GM12878 (cell line): ENCODE measurements around the gene INTS7. TPM values are rescaled to one million over a fixed set of nuclear protein-coding genes. Genes with fewer than 3 reads are reported as not detected.

ENCODE experiments used
- ATF3 ChIP-seq: IDR thresholded peaks from 2 replicates; pipeline ENCODE4 v1.6.1; 2011; ENCODE audit warnings: low read depth, mild to moderate bottlenecking, low read length, moderate library complexity, borderline replicate concordance; ENCODE audit errors: extremely low read depth
- BCL11A ChIP-seq: IDR thresholded peaks from 2 replicates; pipeline ENCODE4 v1.6.1; 2011; ENCODE audit warnings: low read depth, low read length
- BCL3 ChIP-seq: IDR thresholded peaks from 2 replicates; pipeline ENCODE4 v1.6.1; 2011; ENCODE audit warnings: borderline replicate concordance, low read depth, mild to moderate bottlenecking, moderate library complexity, low read length; ENCODE audit not compliant: insufficient read depth, poor library complexity, severe bottlenecking
- EED ChIP-seq: sonication (generic); IDR thresholded peaks from 2 replicates; pipeline ENCODE4 v1.6.1; 2016; ENCODE audit warnings: antibody characterized with exemption, low read depth
- ELK1 ChIP-seq: IDR thresholded peaks from 2 replicates; pipeline ENCODE4 v1.6.1; 2012; ENCODE audit warnings: low read depth, low read length, improper control_type of control experiment
- EP300 ChIP-seq, 2 experiments: fragments of 150-350 bp in 1 of 2; IDR thresholded peaks; 2 replicates each; pipeline ENCODE4 v1.6.1; 2011 to 2012; ENCODE audit warnings: low read depth in 2 of 2, low read length in 2 of 2, borderline replicate concordance in 1 of 2, improper control_type of control experiment in 1 of 2, inconsistent platforms in 1 of 2; ENCODE audit not compliant: control insufficient read depth in 1 of 2
- GABPA ChIP-seq: IDR thresholded peaks from 2 replicates; pipeline ENCODE4 v1.6.1; 2014; ENCODE audit warnings: antibody characterized with exemption, low read depth, mild to moderate bottlenecking, inconsistent platforms
- IKZF2 ChIP-seq, 2 experiments: fragments of 450-650 bp; IDR thresholded peaks; 2 replicates each; pipeline ENCODE4 v1.6.1; 2017; ENCODE audit warnings: mild to moderate bottlenecking in 2 of 2, moderate library complexity in 2 of 2
- IRF3 ChIP-seq: fragments of 450-650 bp; IDR thresholded peaks from 2 replicates; pipeline ENCODE4 v1.6.1; 2014; ENCODE audit warnings: mild to moderate bottlenecking
- IRF4 ChIP-seq: IDR thresholded peaks from 2 replicates; pipeline ENCODE4 v1.6.1; 2011; ENCODE audit warnings: low read depth, low read length
- IRF5 ChIP-seq: fragments of 450-650 bp; IDR thresholded peaks from 2 replicates; pipeline ENCODE4 v1.6.1; 2017; ENCODE audit warnings: borderline replicate concordance
- KDM1A ChIP-seq: fragments of 200-600 bp; sonication (generic); IDR thresholded peaks from 2 replicates; pipeline ENCODE4 v1.6.1; 2016; ENCODE audit warnings: borderline replicate concordance
- MEF2B ChIP-seq: fragments of 450-650 bp; IDR thresholded peaks from 2 replicates; pipeline ENCODE4 v1.6.1; 2018; ENCODE audit warnings: mild to moderate bottlenecking, moderate library complexity; ENCODE audit not compliant: partially characterized antibody, poor library complexity, severe bottlenecking
- PAX5 ChIP-seq: IDR thresholded peaks from 2 replicates; pipeline ENCODE4 v1.6.1; 2011; ENCODE audit warnings: low read depth, low read length, borderline replicate concordance
- PML ChIP-seq: IDR thresholded peaks from 2 replicates; pipeline ENCODE4 v1.6.1; 2012; ENCODE audit warnings: low read length, inconsistent platforms
- RAD21 ChIP-seq: IDR thresholded peaks from 2 replicates; pipeline ENCODE4 v1.6.1; 2011; ENCODE audit warnings: mild to moderate bottlenecking, low read depth, low read length, moderate library complexity; ENCODE audit not compliant: insufficient read depth
- SPI1 ChIP-seq: IDR thresholded peaks from 2 replicates; pipeline ENCODE4 v1.6.1; 2011; ENCODE audit warnings: low read depth, mild to moderate bottlenecking, low read length, moderate library complexity, borderline replicate concordance; ENCODE audit not compliant: insufficient read depth
- SREBF2 ChIP-seq: IDR thresholded peaks from 2 replicates; pipeline ENCODE4 v1.6.1; 2012; ENCODE audit warnings: mild to moderate bottlenecking, low read length
- STAT1 ChIP-seq: fragments of 450-650 bp; conservative IDR thresholded peaks from 2 replicates; pipeline ENCODE4 v1.6.1; 2014; ENCODE audit warnings: antibody characterized with exemption, mild to moderate bottlenecking
- TBL1XR1 ChIP-seq: IDR thresholded peaks from 2 replicates; pipeline ENCODE4 v1.6.1; 2012; ENCODE audit warnings: low read depth, low read length, improper control_type of control experiment
- YBX1 ChIP-seq: fragments of 450-650 bp; IDR thresholded peaks from 2 replicates; pipeline ENCODE4 v1.6.1; 2016; ENCODE audit warnings: antibody characterized with exemption
- YY1 ChIP-seq: IDR thresholded peaks from 2 replicates; pipeline ENCODE4 v1.6.1; 2011; ENCODE audit warnings: low read depth, mild to moderate bottlenecking, low read length
- polyA plus RNA-seq, 11 experiments: library from polyadenylated mRNA; depleted of rRNA in 4 of 11; unstranded in 6 of 11; stranded (reverse) in 5 of 11; fragments of >200 nt; fragmentation: Nextera tagmentation in 4 of 11; fragmentation: Illumina TruSeq in 1 of 11; extraction: Ambion mirVana in 4 of 11; extraction: Trizol in 1 of 11; gene quantifications; 1 replicate in 1 of 11; 2 replicates in 10 of 11; pipeline versions ENCODE4 v1.2.1 to v1.2.3, GENCODE V29; 2011 to 2016; ENCODE audit warnings: inconsistent platforms in 2 of 11, missing spikeins in 2 of 11, low read depth in 1 of 11
- total RNA-seq, 4 experiments: library from RNA; depleted of rRNA in 3 of 4; stranded (reverse); fragments of >200 nt in 3 of 4; fragmentation: Illumina TruSeq in 1 of 4; extraction: Trizol in 1 of 4; gene quantifications; 2 replicates each; pipeline versions ENCODE4 v1.2.1 to v1.2.3, GENCODE V29; 2013 to 2021
- TF ChIP-seq, protein P1 (sequence below): fragments of 450-650 bp; IDR thresholded peaks from 2 replicates; pipeline ENCODE4 v1.6.1; 2016; ENCODE audit warnings: mild to moderate bottlenecking

INTS7 gene
- total and polyA plus RNA-seq, 10 of the 15 experiments (the other 5 are each of a cell fraction or from before 2014, with no cell fraction given) = 17.1 to 49.1 (median 26.8) TPM

GRCh38 chr1:212035123-212035834 lies at the start of gene INTS7, which contains the start of gene DTL (continued):
- TF ChIP-seq KDM1A = no peak
- TF ChIP-seq PML = peak; percentile 95
- no peak for TF ChIP-seq SREBF2
- TF ChIP-seq PAX5 = 0 out of 2 replicates have a peak, but pooled peaks have one; percentile 20
- TF ChIP-seq TBL1XR1 = no peak
- no peak for TF ChIP-seq IRF5
- TF ChIP-seq YBX1 = no peak
- TF ChIP-seq SPI1 = peak; percentile 55; the same call in 1 of the 2 replicates
- 0 out of 2 replicates have a peak, but pooled peaks have one; percentile 3 for TF ChIP-seq BCL11A
- TF ChIP-seq GABPA = peak; percentile 70
- no peak for TF ChIP-seq BCL3
- TF ChIP-seq, protein P1, sequence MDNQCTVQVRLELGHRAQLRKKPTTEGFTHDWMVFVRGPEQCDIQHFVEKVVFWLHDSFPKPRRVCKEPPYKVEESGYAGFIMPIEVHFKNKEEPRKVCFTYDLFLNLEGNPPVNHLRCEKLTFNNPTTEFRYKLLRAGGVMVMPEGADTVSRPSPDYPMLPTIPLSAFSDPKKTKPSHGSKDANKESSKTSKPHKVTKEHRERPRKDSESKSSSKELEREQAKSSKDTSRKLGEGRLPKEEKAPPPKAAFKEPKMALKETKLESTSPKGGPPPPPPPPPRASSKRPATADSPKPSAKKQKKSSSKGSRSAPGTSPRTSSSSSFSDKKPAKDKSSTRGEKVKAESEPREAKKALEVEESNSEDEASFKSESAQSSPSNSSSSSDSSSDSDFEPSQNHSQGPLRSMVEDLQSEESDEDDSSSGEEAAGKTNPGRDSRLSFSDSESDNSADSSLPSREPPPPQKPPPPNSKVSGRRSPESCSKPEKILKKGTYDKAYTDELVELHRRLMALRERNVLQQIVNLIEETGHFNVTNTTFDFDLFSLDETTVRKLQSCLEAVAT = peak; percentile 93
- TF ChIP-seq IKZF2 (IDR thresholded peaks at IDR 0.05) = peak; percentile 96
- no peak for TF ChIP-seq IRF4
- TF ChIP-seq ATF3 = 0 out of 2 replicates have a peak, but pooled peaks have one; percentile 16
- no peak; the same call in 1 of the 2 replicates for TF ChIP-seq IRF3
- peak; percentile 94; the same call in 1 of the 2 replicates for TF ChIP-seq STAT1
- TF ChIP-seq YY1 = peak; percentile 95
- TF ChIP-seq RAD21 = no peak
- TF ChIP-seq ELK1 = no peak; the same call in 1 of the 2 replicates
- TF ChIP-seq MEF2B = peak; percentile 66
- TF ChIP-seq EED = peak; percentile 73
- no peak for TF ChIP-seq EP300 (IDR thresholded peaks at IDR 0.05; ENCODE audit: borderline replicate concordance in 1 of 2, control insufficient read depth in 1 of 2, low read depth in 2 of 2, low read length in 2 of 2)
